ENCODE data around the gene KRTAP15-1. TPM values are rescaled to one million over a fixed set of nuclear protein-coding genes. Genes with fewer than 3 reads are reported as not detected.

The KRTAP15-1 gene
- total RNA-seq, 1 donor from 2014 or later = not detected

DNA sequence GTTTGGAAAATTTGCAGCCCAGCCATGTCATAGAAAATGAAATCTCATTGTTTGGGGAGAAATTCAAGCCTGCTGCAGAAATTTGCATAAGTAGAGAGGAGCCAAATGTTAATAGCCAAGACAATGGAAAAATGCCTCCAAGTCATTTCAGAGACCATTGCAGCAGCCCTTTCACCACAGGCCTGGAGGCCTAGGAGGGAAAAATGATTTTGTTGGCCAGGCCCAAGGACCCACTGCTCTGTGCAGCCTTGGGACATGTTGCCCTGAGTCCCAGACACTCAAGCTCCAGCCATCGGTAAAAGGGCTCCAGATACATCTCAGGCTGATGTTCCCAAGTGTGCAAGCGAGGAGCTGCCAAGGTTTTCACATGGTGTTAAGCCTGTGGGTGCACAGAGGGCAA lies 46.1 kb downstream of the KRTAP15-1 start:
- peaks cover 7% of the 10 kb centered on the region for H3K36me3 Mint-ChIP-seq (ENCODE audit: low read depth, unreplicated experiment)
- H3K4me1 Mint-ChIP-seq (ENCODE audit: unreplicated experiment) = no peaks in the 10 kb centered on the region
- H3K27ac Mint-ChIP-seq (ENCODE audit: unreplicated experiment) = no peak overlapping the region
- no peak overlapping the region for H3K4me3 Mint-ChIP-seq (ENCODE audit: unreplicated experiment)
- H3K9me3 Mint-ChIP-seq (ENCODE audit: unreplicated experiment) = no peaks in the 10 kb centered on the region
- no peaks in the 10 kb centered on the region for H3K27me3 Mint-ChIP-seq (ENCODE audit: unreplicated experiment)
- TF ChIP-seq, protein P1, sequence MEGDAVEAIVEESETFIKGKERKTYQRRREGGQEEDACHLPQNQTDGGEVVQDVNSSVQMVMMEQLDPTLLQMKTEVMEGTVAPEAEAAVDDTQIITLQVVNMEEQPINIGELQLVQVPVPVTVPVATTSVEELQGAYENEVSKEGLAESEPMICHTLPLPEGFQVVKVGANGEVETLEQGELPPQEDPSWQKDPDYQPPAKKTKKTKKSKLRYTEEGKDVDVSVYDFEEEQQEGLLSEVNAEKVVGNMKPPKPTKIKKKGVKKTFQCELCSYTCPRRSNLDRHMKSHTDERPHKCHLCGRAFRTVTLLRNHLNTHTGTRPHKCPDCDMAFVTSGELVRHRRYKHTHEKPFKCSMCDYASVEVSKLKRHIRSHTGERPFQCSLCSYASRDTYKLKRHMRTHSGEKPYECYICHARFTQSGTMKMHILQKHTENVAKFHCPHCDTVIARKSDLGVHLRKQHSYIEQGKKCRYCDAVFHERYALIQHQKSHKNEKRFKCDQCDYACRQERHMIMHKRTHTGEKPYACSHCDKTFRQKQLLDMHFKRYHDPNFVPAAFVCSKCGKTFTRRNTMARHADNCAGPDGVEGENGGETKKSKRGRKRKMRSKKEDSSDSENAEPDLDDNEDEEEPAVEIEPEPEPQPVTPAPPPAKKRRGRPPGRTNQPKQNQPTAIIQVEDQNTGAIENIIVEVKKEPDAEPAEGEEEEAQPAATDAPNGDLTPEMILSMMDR (IDR thresholded peaks at IDR 0.05; ENCODE audit: unreplicated experiment) = no peak
- DNase-seq (ENCODE audit: low spot score) = no peak

DNA sequence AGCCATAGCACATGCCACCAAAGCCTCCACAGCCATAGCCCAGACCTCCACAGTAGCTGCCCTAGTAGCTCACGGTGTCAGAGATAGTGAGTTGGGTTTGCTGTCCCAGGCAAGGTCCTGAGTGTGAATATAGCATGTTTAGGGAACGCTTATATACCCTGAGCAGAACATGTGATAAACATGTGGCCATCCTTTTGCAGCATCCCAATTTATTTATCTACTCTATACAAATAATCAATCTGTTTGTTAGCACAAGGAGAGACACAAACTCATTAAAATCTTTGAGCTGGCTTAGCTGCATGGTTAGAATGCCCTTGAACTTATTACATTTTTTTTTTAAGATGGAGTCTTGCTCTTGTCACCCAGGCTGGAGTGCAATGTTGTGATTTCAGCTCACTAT lies 47.3 kb downstream of the KRTAP15-1 start, which contains the start of gene KRTAP19-2:
Gene KRTAP19-2 (minus strand): TSS at position 101 of the 400 bp plus-strand sequence. CDS start 88 bp downstream, at position 13.
- Mint-ChIP-seq H3K36me3 (ENCODE audit: low read depth, unreplicated experiment) (peaks cover 7% of the 10 kb centered on the region), H3K4me3 (ENCODE audit: unreplicated experiment) (no peak within 1 kb of the TSS), H3K9me3 (ENCODE audit: unreplicated experiment) (no peaks in the 10 kb centered on the region), H3K4me1 (ENCODE audit: unreplicated experiment) (no peaks in the 10 kb centered on the region), H3K27ac (ENCODE audit: unreplicated experiment) (no peak within 1 kb of the TSS), H3K27me3 (ENCODE audit: unreplicated experiment) (no peaks in the 10 kb centered on the region)
- DNase-seq (ENCODE audit: low spot score) = no peak
- TF ChIP-seq, protein P1 (IDR thresholded peaks at IDR 0.05; ENCODE audit: unreplicated experiment) = no peak

Other genes with a start within 250 kb of the KRTAP15-1 start
- gene CLDN8, start 224.2 kb upstream of the KRTAP15-1 start, total RNA-seq (ENCODE audit: unreplicated experiment) = not detected
- gene KRTAP24-1, start 157.3 kb upstream of the KRTAP15-1 start, total RNA-seq (ENCODE audit: unreplicated experiment) = not detected
- not detected for gene KRTAP25-1, start 150.8 kb upstream of the KRTAP15-1 start, total RNA-seq (ENCODE audit: unreplicated experiment)
- gene KRTAP26-1, start 120.0 kb upstream of the KRTAP15-1 start, total RNA-seq (ENCODE audit: unreplicated experiment) = not detected
- not detected for gene KRTAP27-1, start 102.6 kb upstream of the KRTAP15-1 start, total RNA-seq (ENCODE audit: unreplicated experiment)
- not detected for gene KRTAP23-1, start 91.7 kb upstream of the KRTAP15-1 start, total RNA-seq (ENCODE audit: unreplicated experiment)
- not detected for gene KRTAP13-2, start 68.0 kb upstream of the KRTAP15-1 start, total RNA-seq (ENCODE audit: unreplicated experiment)
- gene KRTAP13-1, start 44.2 kb upstream of the KRTAP15-1 start, total RNA-seq (ENCODE audit: unreplicated experiment) = not detected
- gene KRTAP13-3, start 14.3 kb upstream of the KRTAP15-1 start, total RNA-seq (ENCODE audit: unreplicated experiment) = not detected
- not detected for gene KRTAP13-4, start 10.1 kb upstream of the KRTAP15-1 start, total RNA-seq (ENCODE audit: unreplicated experiment)
- not detected for gene KRTAP19-1, start 40.1 kb downstream of the KRTAP15-1 start, total RNA-seq (ENCODE audit: unreplicated experiment)
- gene KRTAP19-2, start 47.2 kb downstream of the KRTAP15-1 start, total RNA-seq (ENCODE audit: unreplicated experiment) = not detected
- not detected for gene KRTAP19-3, start 51.7 kb downstream of the KRTAP15-1 start, total RNA-seq (ENCODE audit: unreplicated experiment)
- gene KRTAP19-4, start 56.9 kb downstream of the KRTAP15-1 start, total RNA-seq (ENCODE audit: unreplicated experiment) = not detected
- not detected for gene KRTAP19-5, start 61.9 kb downstream of the KRTAP15-1 start, total RNA-seq (ENCODE audit: unreplicated experiment)
- gene KRTAP19-6, start 101.6 kb downstream of the KRTAP15-1 start, total RNA-seq (ENCODE audit: unreplicated experiment) = not detected
- gene KRTAP19-7, start 121.0 kb downstream of the KRTAP15-1 start, total RNA-seq (ENCODE audit: unreplicated experiment) = not detected
- not detected for gene KRTAP22-2, start 150.1 kb downstream of the KRTAP15-1 start, total RNA-seq (ENCODE audit: unreplicated experiment)
- not detected for gene KRTAP6-3, start 152.2 kb downstream of the KRTAP15-1 start, total RNA-seq (ENCODE audit: unreplicated experiment)
- not detected for gene KRTAP6-2, start 158.6 kb downstream of the KRTAP15-1 start, total RNA-seq (ENCODE audit: unreplicated experiment)
- gene KRTAP22-1, start 160.8 kb downstream of the KRTAP15-1 start, total RNA-seq (ENCODE audit: unreplicated experiment) = not detected
- not detected for gene KRTAP6-1, start 173.7 kb downstream of the KRTAP15-1 start, total RNA-seq (ENCODE audit: unreplicated experiment)
- gene KRTAP20-1, start 176.2 kb downstream of the KRTAP15-1 start, total RNA-seq (ENCODE audit: unreplicated experiment) = not detected
- not detected for gene KRTAP20-4, start 180.4 kb downstream of the KRTAP15-1 start, total RNA-seq (ENCODE audit: unreplicated experiment)
- not detected for gene KRTAP20-2, start 194.9 kb downstream of the KRTAP15-1 start, total RNA-seq (ENCODE audit: unreplicated experiment)
- not detected for gene KRTAP20-3, start 202.6 kb downstream of the KRTAP15-1 start, total RNA-seq (ENCODE audit: unreplicated experiment)

Data from endothelial cell (in vitro differentiated cells).